GM19239 (cell line): ENCODE measurements around the gene KIF3A.
A peak's percentile ranks its signal among the peaks of the same experiment; 100 is the strongest.

Source experiments
- DNase-seq: peaks from one replicate; pipeline ENCODE4 v3.0.0; 2011; ENCODE audit warnings: low spot score; ENCODE audit not compliant: insufficient read length
- FAIRE-seq: peaks from 2 replicates; lab custom pipeline; 2011; peaks lifted over from hg19 to GRCh38; lab: Jason Lieb, UNC

The KIF3A gene

GRCh38 chr5:132681476-132681831 lies 55.9 kb downstream of the KIF3A start:
- FAIRE-seq, result no peak
- DNase-seq, result no peak

GRCh38 chr5:132680780-132681475 lies 56.4 kb downstream of the KIF3A start:
- FAIRE-seq (no peak), DNase-seq (no peak)

GRCh38 chr5:132679717-132680380 lies 57.5 kb downstream of the KIF3A start:
- no peak for DNase-seq
- FAIRE-seq, result no peak

GRCh38 chr5:132679166-132679565 lies 58.2 kb downstream of the KIF3A start:
- DNase-seq (no peak), FAIRE-seq (no peak)

GRCh38 chr5:132678735-132679134 lies 58.6 kb downstream of the KIF3A start:
- DNase-seq, result no peak
- FAIRE-seq, result no peak

GRCh38 chr5:132677682-132678400 lies 59.5 kb downstream of the KIF3A start:
- no peak for DNase-seq
- FAIRE-seq, result no peak

GRCh38 chr5:132677191-132677590 lies 60.2 kb downstream of the KIF3A start:
- FAIRE-seq, result no peak
- no peak for DNase-seq

- FAIRE-seq (peak; percentile 76), DNase-seq (no peak)
Observed at GRCh38 chr5:132675936-132676689, 61.2 kb downstream of the KIF3A start.

GRCh38 chr5:132674671-132675506 lies 62.5 kb downstream of the KIF3A start:
- peak; percentile 55 for DNase-seq
- peak; percentile 87 for FAIRE-seq

- FAIRE-seq (peak; percentile 66), DNase-seq (no peak)
Observed at GRCh38 chr5:132673939-132674630, 63.3 kb downstream of the KIF3A start, which contains the start of gene IL4. Gene IL4 (plus strand): TSS chr5:132673989. CDS start chr5:132674051, 62 bp downstream.

- FAIRE-seq, result no peak
- no peak for DNase-seq
Observed at GRCh38 chr5:132673488-132673887, 63.9 kb downstream of the KIF3A start.

GRCh38 chr5:132671000-132671399 lies 66.3 kb downstream of the KIF3A start:
- DNase-seq, result no peak
- FAIRE-seq, result no peak

- DNase-seq (no peak), FAIRE-seq (no peak)
Observed at GRCh38 chr5:132669966-132670882, 67.1 kb downstream of the KIF3A start.

- DNase-seq, result no peak
- no peak for FAIRE-seq
Observed at GRCh38 chr5:132669455-132669820, 67.9 kb downstream of the KIF3A start.

- FAIRE-seq, result no peak
Observed at GRCh38 chr5:132668706-132669454, 68.5 kb downstream of the KIF3A start.

GRCh38 chr5:132667761-132668705 lies 69.3 kb downstream of the KIF3A start:
- DNase-seq, result no peak
- no peak for FAIRE-seq

More at GRCh38 chr5:132668706-132669454, 68.5 kb downstream of the KIF3A start:
- DNase-seq, result no peak
